Duodenal mucosa (tissue), 2 donors: ENCODE measurements around the gene DCAF5.
"Not testable (repeated sequence)": the region's sequence is repeated elsewhere in the genome, so short reads cannot be mapped to it uniquely, and the experiment has no call there.

Experiments
- H3K27ac ChIP-seq: one replicate; pipeline ENCODE4 v1.7.0; 2013; ENCODE audit warnings: low read depth, low read length
- H3K27me3 ChIP-seq, 2 donors: one replicate each; pipeline ENCODE4 v1.7.0; 2013; ENCODE audit warnings: low read length in 2 of 2, control low read depth in 1 of 2; ENCODE audit not compliant: insufficient read depth in 2 of 2, control insufficient read depth in 1 of 2
- H3K36me3 ChIP-seq, 2 donors: one replicate each; pipeline ENCODE4 v1.7.0; 2013; ENCODE audit warnings: low read length in 2 of 2, control low read depth in 1 of 2; ENCODE audit not compliant: insufficient read depth in 2 of 2, control insufficient read depth in 1 of 2
- H3K4me1 ChIP-seq, 2 donors: one replicate each; pipeline ENCODE4 v1.7.0; 2013; ENCODE audit warnings: low read length in 2 of 2, control low read depth in 1 of 2; ENCODE audit not compliant: insufficient read depth in 2 of 2, control insufficient read depth in 1 of 2
- H3K4me3 ChIP-seq, 2 donors: one replicate each; pipeline ENCODE4 v1.7.0; 2013; ENCODE audit warnings: low read length in 2 of 2, low read depth in 1 of 2
- H3K9ac ChIP-seq, 2 donors: one replicate each; pipeline ENCODE4 v1.7.0; 2013; ENCODE audit warnings: low read length in 2 of 2, low read depth in 1 of 2
- H3K9me3 ChIP-seq, 2 donors: one replicate each; pipeline ENCODE4 v1.7.0; 2013; ENCODE audit warnings: low read length in 2 of 2, control low read depth in 1 of 2; ENCODE audit not compliant: control insufficient read depth in 1 of 2

The DCAF5 gene

GRCh38 chr14:69152902-69153151 lies at the start of gene DCAF5:
Gene DCAF5 (minus strand): TSS chr14:69153119. CDS start chr14:69152978, 141 bp downstream.
- H3K4me1 ChIP-seq, result peaks cover 18 to 21% of the 10 kb centered on the region in 2 donors
- peaks cover 7 to 8% of the 10 kb centered on the region in 2 donors for H3K36me3 ChIP-seq
- peak within 1 kb of the TSS; percentile 89 to 90 for H3K9ac ChIP-seq
- H3K4me3 ChIP-seq, result peak within 1 kb of the TSS; percentile 93 to 96
- no peaks in the 10 kb centered on the region for H3K27me3 ChIP-seq
- peak within 1 kb of the TSS; percentile 85 for H3K27ac ChIP-seq
- H3K9me3 ChIP-seq, result no peaks in the 10 kb centered on the region

GRCh38 chr14:69199786-69200185 lies 46.9 kb upstream of the DCAF5 start:
- Histone ChIP-seq H3K27ac (no peak overlapping the region), H3K4me3 (no peak overlapping the region), H3K9me3 (no peaks in the 10 kb centered on the region), H3K27me3 (no peaks in the 10 kb centered on the region), H3K36me3 (no peaks in the 10 kb centered on the region), H3K9ac (no peak overlapping the region), H3K4me1 (no peaks in the 10 kb centered on the region)

- no peak overlapping the region for H3K27ac ChIP-seq
- H3K4me1 ChIP-seq, result peaks cover 0 to 3% of the 10 kb centered on the region in 2 donors
- H3K9ac ChIP-seq, result no peak overlapping the region
- H3K9me3 ChIP-seq, result no peaks in the 10 kb centered on the region
- no peaks in the 10 kb centered on the region for H3K36me3 ChIP-seq
- no peak overlapping the region for H3K4me3 ChIP-seq
- H3K27me3 ChIP-seq, result no peaks in the 10 kb centered on the region
These were observed 40.8 kb upstream of the DCAF5 start for GRCh38 chr14:69193721-69194120.

GRCh38 chr14:69191340-69192111 lies 38.6 kb upstream of the DCAF5 start, which contains the start of gene EXD2:
Gene EXD2 (plus strand): TSS chr14:69191498. CDS start chr14:69209471, 17,973 bp downstream.
- peak within 1 kb of the TSS; percentile 61 to 87 for H3K9ac ChIP-seq
- H3K9me3 ChIP-seq, result no peaks in the 10 kb centered on the region
- H3K36me3 ChIP-seq, result no peaks in the 10 kb centered on the region
- no peaks in the 10 kb centered on the region for H3K27me3 ChIP-seq
- peak within 1 kb of the TSS; percentile 81 to 91 for H3K4me3 ChIP-seq
- H3K27ac ChIP-seq, result peak within 1 kb of the TSS; percentile 63
- H3K4me1 ChIP-seq, result peaks cover 0 to 3% of the 10 kb centered on the region in 2 donors

GRCh38 chr14:69190191-69190590 lies 37.3 kb upstream of the DCAF5 start:
- Histone ChIP-seq H3K9ac (no peak overlapping the region), H3K27ac (no peak overlapping the region), H3K4me3 (no peak overlapping the region), H3K27me3 (peaks cover 0 to 3% of the 10 kb centered on the region in 2 donors), H3K36me3 (no peaks in the 10 kb centered on the region), H3K4me1 (peaks cover 0 to 3% of the 10 kb centered on the region in 2 donors), H3K9me3 (no peaks in the 10 kb centered on the region)

GRCh38 chr14:69183735-69184134 lies 30.8 kb upstream of the DCAF5 start:
- Histone ChIP-seq H3K36me3 (no peaks in the 10 kb centered on the region), H3K27ac (no peak overlapping the region), H3K9me3 (no peaks in the 10 kb centered on the region), H3K4me3 (no peak overlapping the region), H3K9ac (no peak overlapping the region), H3K4me1 (no peaks in the 10 kb centered on the region), H3K27me3 (peaks cover 0 to 3% of the 10 kb centered on the region in 2 donors)

- not testable (repeated sequence) for H3K27ac ChIP-seq, H3K9ac ChIP-seq, H3K27me3 ChIP-seq, H3K4me3 ChIP-seq, H3K9me3 ChIP-seq, H3K4me1 ChIP-seq, H3K36me3 ChIP-seq
These were observed 29.7 kb upstream of the DCAF5 start for GRCh38 chr14:69182580-69182979.

GRCh38 chr14:69181491-69181890 lies 28.6 kb upstream of the DCAF5 start:
- H3K27me3 ChIP-seq, result peaks cover 0 to 3% of the 10 kb centered on the region in 2 donors
- H3K4me1 ChIP-seq, result no peaks in the 10 kb centered on the region
- H3K9me3 ChIP-seq, result no peaks in the 10 kb centered on the region
- H3K36me3 ChIP-seq, result no peaks in the 10 kb centered on the region
- H3K27ac ChIP-seq, result no peak overlapping the region
- H3K4me3 ChIP-seq, result no peak overlapping the region
- H3K9ac ChIP-seq, result no peak overlapping the region

GRCh38 chr14:69175130-69175529 lies 22.2 kb upstream of the DCAF5 start:
- Histone ChIP-seq H3K4me1 (no peaks in the 10 kb centered on the region), H3K4me3 (no peak overlapping the region), H3K27ac (no peak overlapping the region), H3K27me3 (no peaks in the 10 kb centered on the region), H3K9me3 (no peaks in the 10 kb centered on the region), H3K9ac (no peak overlapping the region), H3K36me3 (no peaks in the 10 kb centered on the region)

GRCh38 chr14:69171569-69171968 lies 18.6 kb upstream of the DCAF5 start:
- Histone ChIP-seq H3K27ac (no peak overlapping the region), H3K4me3 (no peak overlapping the region), H3K36me3 (no peaks in the 10 kb centered on the region), H3K9me3 (no peaks in the 10 kb centered on the region), H3K9ac (no peak overlapping the region), H3K27me3 (no peaks in the 10 kb centered on the region), H3K4me1 (no peaks in the 10 kb centered on the region)
